Upper lobe of right lung (tissue), 1 donor: ENCODE measurements around the gene ADCY3. TPM values are rescaled to one million over a fixed set of nuclear protein-coding genes. Genes with fewer than 3 reads are reported as not detected.
A peak's percentile ranks its signal among the peaks of the same experiment; 100 is the strongest.
"Not testable (repeated sequence)": the region's sequence is repeated elsewhere in the genome, so short reads cannot be mapped to it uniquely, and the experiment has no call there.

ENCODE experiments used
- ATAC-seq: fragments of 200-7000 bp; cut with Tn5 transposase; one replicate; pipeline ENCODE4 v1.9.1; 2020; ENCODE audit warnings: mild to moderate bottlenecking, moderate library complexity
- DNase-seq: peaks from one replicate; pipeline ENCODE4 v3.0.0-alpha.2; 2020
- H3K27ac ChIP-seq: fragments of 200-600 bp; one replicate; pipeline ENCODE4 v1.8.0; 2022
- H3K27me3 ChIP-seq: fragments of 200-600 bp; one replicate; pipeline ENCODE4 v1.8.0; 2022; ENCODE audit warnings: mild to moderate bottlenecking
- H3K36me3 ChIP-seq: fragments of 200-600 bp; one replicate; pipeline ENCODE4 v1.8.0; 2022
- H3K4me1 ChIP-seq: fragments of 200-600 bp; one replicate; pipeline ENCODE4 v1.8.0; 2022
- H3K4me3 ChIP-seq: fragments of 200-600 bp; one replicate; pipeline ENCODE4 v1.8.0; 2022; ENCODE audit warnings: mild to moderate bottlenecking
- H3K9me3 ChIP-seq: fragments of 200-600 bp; one replicate; pipeline ENCODE4 v1.8.0; 2022
- CTCF ChIP-seq: fragments of 200-600 bp; IDR thresholded peaks from one replicate; pipeline ENCODE4 v1.8.0; 2022; ENCODE audit warnings: antibody characterized with exemption
- intact Hi-C: fragments of 100-400 bp; cut with DNase I; formaldehyde crosslinking; loops from one replicate; pipeline ENCODE4 v1.11.0; 2022
- total RNA-seq: library from RNA; stranded (reverse); fragmentation: NEBNext Ultra II Directional; extraction: Animal tissue kit (Norgen Biotek cat#: 25700); gene quantifications from one replicate; pipeline ENCODE4 v1.2.1, GENCODE V29; 2021
- donor health status: DM: no; HTN: yes; CAD: no; lungs with severe emphysema.

ADCY3 gene
- total RNA-seq, 1 donor from 2014 or later, result 37.0 TPM

GRCh38 chr2:24836206-24836605, 83.8 kb downstream of the ADCY3 start:
- ATAC-seq (no peak), DNase-seq (no peak)
- Histone ChIP-seq H3K4me3 (no peak overlapping the region), H3K36me3 (peaks cover 8% of the 10 kb centered on the region), H3K9me3 (no peaks in the 10 kb centered on the region), H3K27ac (no peak overlapping the region), H3K4me1 (no peaks in the 10 kb centered on the region), H3K27me3 (no peaks in the 10 kb centered on the region)
- intact Hi-C loops, result no loop called here
- no peak for TF ChIP-seq CTCF

- H3K4me1 ChIP-seq, H3K9me3 ChIP-seq, H3K27ac ChIP-seq, DNase-seq, H3K4me3 ChIP-seq, intact Hi-C loops, ATAC-seq, H3K36me3 ChIP-seq, H3K27me3 ChIP-seq: not testable (repeated sequence)
These were observed 84.6 kb downstream of the ADCY3 start for GRCh38 chr2:24835411-24835810.

GRCh38 chr2:24834733-24835395, 85.2 kb downstream of the ADCY3 start:
- Histone ChIP-seq H3K9me3 (no peaks in the 10 kb centered on the region), H3K27ac (no peak overlapping the region), H3K4me1 (no peaks in the 10 kb centered on the region), H3K4me3 (no peak overlapping the region), H3K27me3 (no peaks in the 10 kb centered on the region), H3K36me3 (peaks cover 4% of the 10 kb centered on the region)
- no peak for TF ChIP-seq CTCF
- ATAC-seq (no peak), DNase-seq (no peak)
- intact Hi-C loops, result no loop called here

GRCh38 chr2:24833821-24834732, 86.0 kb downstream of the ADCY3 start:
- Histone ChIP-seq H3K27me3 (no peaks in the 10 kb centered on the region), H3K27ac (no peak overlapping the region), H3K4me3 (no peak overlapping the region), H3K4me1 (no peaks in the 10 kb centered on the region), H3K36me3 (peaks cover 4% of the 10 kb centered on the region), H3K9me3 (no peaks in the 10 kb centered on the region)
- no peak for TF ChIP-seq CTCF
- DNase-seq, result no peak
- no peak for ATAC-seq
- intact Hi-C loops, result no loop called here

- no peak for TF ChIP-seq CTCF
- Histone ChIP-seq H3K27ac (no peak overlapping the region), H3K9me3 (no peaks in the 10 kb centered on the region), H3K36me3 (peaks cover 4% of the 10 kb centered on the region), H3K4me1 (no peaks in the 10 kb centered on the region), H3K4me3 (no peak overlapping the region), H3K27me3 (no peaks in the 10 kb centered on the region)
- no peak for ATAC-seq
- intact Hi-C loops, result no loop called here
- peak; percentile 40 for DNase-seq
These were observed 86.9 kb downstream of the ADCY3 start for GRCh38 chr2:24832931-24833701.
